HEK293 (cell line): ENCODE data around the gene RYR2.
A peak's percentile ranks its signal among the peaks of the same experiment; 100 is the strongest.

Experiments
- BCL11B ChIP-seq: fragments of 450-650 bp; formaldehyde crosslinking; IDR thresholded peaks from 2 replicates; pipeline ENCODE4 v1.5.1; 2016; ENCODE audit warnings: low read depth, missing biosample characterization, missing genetic modification characterization
- HOXA7 ChIP-seq: sonication (generic); formaldehyde crosslinking; IDR thresholded peaks from 2 replicates; pipeline ENCODE4 v1.8.1; 2022; ENCODE audit warnings: missing genetic modification reagents, borderline replicate concordance
- MZF1 ChIP-seq: fragments of 450-650 bp; formaldehyde crosslinking; IDR thresholded peaks from 2 replicates; pipeline ENCODE4 v1.5.1; 2017; ENCODE audit warnings: missing biosample characterization, missing genetic modification characterization, borderline replicate concordance
- OSR2 ChIP-seq: fragments of 450-650 bp; formaldehyde crosslinking; IDR thresholded peaks from 2 replicates; pipeline ENCODE4 v1.5.1; 2016; ENCODE audit warnings: missing biosample characterization, missing genetic modification characterization
- SP3 ChIP-seq: fragments of 450-650 bp; formaldehyde crosslinking; IDR thresholded peaks from 2 replicates; pipeline ENCODE4 v1.5.1; 2016; ENCODE audit warnings: missing biosample characterization, missing genetic modification characterization
- WT1 ChIP-seq: fragments of 450-650 bp; formaldehyde crosslinking; IDR thresholded peaks from 2 replicates; pipeline ENCODE4 v1.5.1; 2016; ENCODE audit warnings: missing biosample characterization, missing genetic modification characterization
- ZBTB20 ChIP-seq: fragments of 450-650 bp; formaldehyde crosslinking; IDR thresholded peaks from 2 replicates; pipeline ENCODE4 v1.5.1; 2016; ENCODE audit warnings: missing biosample characterization, missing genetic modification characterization
- ZBTB21 ChIP-seq: fragments of 450-650 bp; formaldehyde crosslinking; IDR thresholded peaks from 2 replicates; pipeline ENCODE4 v1.5.1; 2017; ENCODE audit warnings: missing biosample characterization, missing genetic modification characterization
- ZBTB8A ChIP-seq: fragments of 450-650 bp; formaldehyde crosslinking; IDR thresholded peaks from 2 replicates; pipeline ENCODE4 v1.5.1; 2016; ENCODE audit warnings: missing biosample characterization, missing genetic modification characterization
- ZFHX2 ChIP-seq: fragments of 450-650 bp; formaldehyde crosslinking; conservative IDR thresholded peaks from 2 replicates; pipeline ENCODE4 v1.5.1; 2016; ENCODE audit warnings: missing biosample characterization, missing genetic modification characterization
- ZFP3 ChIP-seq: fragments of 450-650 bp; formaldehyde crosslinking; IDR thresholded peaks from 2 replicates; pipeline ENCODE4 v1.5.1; 2016; ENCODE audit warnings: low read depth, missing biosample characterization, missing genetic modification characterization
- ZNF132 ChIP-seq: fragments of 450-650 bp; formaldehyde crosslinking; IDR thresholded peaks from 2 replicates; pipeline ENCODE4 v1.5.1; 2017; ENCODE audit warnings: missing biosample characterization, missing genetic modification characterization, borderline replicate concordance
- ZNF138 ChIP-seq: fragments of 450-650 bp; formaldehyde crosslinking; IDR thresholded peaks from 2 replicates; pipeline ENCODE4 v1.5.1; 2016; ENCODE audit warnings: missing biosample characterization, missing genetic modification characterization, borderline replicate concordance
- ZNF140 ChIP-seq: fragments of 450-650 bp; formaldehyde crosslinking; IDR thresholded peaks from 2 replicates; pipeline ENCODE4 v1.5.1; 2016; ENCODE audit warnings: missing biosample characterization, missing genetic modification characterization
- ZNF184 ChIP-seq: fragments of 450-650 bp; IDR thresholded peaks from 2 replicates; pipeline ENCODE4 v1.5.1; 2018; ENCODE audit warnings: missing biosample characterization, mild to moderate bottlenecking, missing genetic modification characterization
- ZNF19 ChIP-seq: fragments of 450-650 bp; formaldehyde crosslinking; IDR thresholded peaks from 2 replicates; pipeline ENCODE4; 2016; ENCODE audit warnings: missing biosample characterization, missing genetic modification characterization, low read depth
- ZNF214 ChIP-seq: fragments of 450-650 bp; formaldehyde crosslinking; IDR thresholded peaks from 2 replicates; pipeline ENCODE4 v1.5.1; 2017; ENCODE audit warnings: missing biosample characterization, mild to moderate bottlenecking, missing genetic modification characterization, borderline replicate concordance
- ZNF24 ChIP-seq: fragments of 450-650 bp; formaldehyde crosslinking; IDR thresholded peaks from 2 replicates; pipeline ENCODE4 v1.5.1; 2016; ENCODE audit warnings: missing biosample characterization, missing genetic modification characterization
- ZNF266 ChIP-seq: fragments of 450-650 bp; formaldehyde crosslinking; IDR thresholded peaks from 2 replicates; pipeline ENCODE4 v1.5.1; 2016; ENCODE audit warnings: missing biosample characterization, missing genetic modification characterization, low read depth
- ZNF341 ChIP-seq: fragments of 450-650 bp; formaldehyde crosslinking; IDR thresholded peaks from 2 replicates; pipeline ENCODE4; 2016; ENCODE audit warnings: low read depth, missing biosample characterization, missing genetic modification characterization
- ZNF394 ChIP-seq: fragments of 450-650 bp; formaldehyde crosslinking; IDR thresholded peaks from 2 replicates; pipeline ENCODE4 v1.5.1; 2016; ENCODE audit warnings: missing biosample characterization, missing genetic modification characterization, mild to moderate bottlenecking, moderate library complexity, borderline replicate concordance
- ZNF501 ChIP-seq: fragments of 450-650 bp; formaldehyde crosslinking; IDR thresholded peaks from 2 replicates; pipeline ENCODE4 v1.5.1; 2016; ENCODE audit warnings: missing biosample characterization, missing genetic modification characterization
- ZNF571 ChIP-seq: fragments of 450-650 bp; formaldehyde crosslinking; IDR thresholded peaks from 2 replicates; pipeline ENCODE4 v1.5.0; 2017; ENCODE audit warnings: missing biosample characterization, missing genetic modification characterization
- ZNF658 ChIP-seq: fragments of 450-650 bp; formaldehyde crosslinking; IDR thresholded peaks from 2 replicates; pipeline ENCODE4; 2016; ENCODE audit warnings: missing biosample characterization, missing genetic modification characterization
- ZNF701 ChIP-seq: fragments of 450-650 bp; formaldehyde crosslinking; IDR thresholded peaks from 2 replicates; pipeline ENCODE4 v1.5.1; 2016; ENCODE audit warnings: missing biosample characterization, missing genetic modification characterization
- ZSCAN23 ChIP-seq: fragments of 450-650 bp; formaldehyde crosslinking; IDR thresholded peaks from 2 replicates; pipeline ENCODE4 v1.5.1; 2016; ENCODE audit warnings: missing biosample characterization, missing genetic modification characterization
- TF ChIP-seq, protein P1 (sequence below): IDR thresholded peaks from 2 replicates; pipeline ENCODE4 v1.6.1; 2011; ENCODE audit warnings: mild to moderate bottlenecking, low read depth, low read length, borderline replicate concordance
- TF ChIP-seq, protein P2 (sequence below): fragments of 450-650 bp; formaldehyde crosslinking; IDR thresholded peaks from 2 replicates; pipeline ENCODE4 v1.5.1; 2016; ENCODE audit warnings: missing biosample characterization, missing genetic modification characterization
- TF ChIP-seq, protein P3 (sequence below): fragments of 450-650 bp; formaldehyde crosslinking; conservative IDR thresholded peaks from 2 replicates; pipeline ENCODE4 v1.5.1; 2016; ENCODE audit warnings: low read depth, missing biosample characterization, missing genetic modification characterization
- TF ChIP-seq, protein P4 (sequence below): fragments of 450-650 bp; formaldehyde crosslinking; IDR thresholded peaks from 2 replicates; pipeline ENCODE4 v1.5.1; 2016; ENCODE audit warnings: missing biosample characterization, missing genetic modification characterization, low read depth

The RYR2 gene

DNA sequence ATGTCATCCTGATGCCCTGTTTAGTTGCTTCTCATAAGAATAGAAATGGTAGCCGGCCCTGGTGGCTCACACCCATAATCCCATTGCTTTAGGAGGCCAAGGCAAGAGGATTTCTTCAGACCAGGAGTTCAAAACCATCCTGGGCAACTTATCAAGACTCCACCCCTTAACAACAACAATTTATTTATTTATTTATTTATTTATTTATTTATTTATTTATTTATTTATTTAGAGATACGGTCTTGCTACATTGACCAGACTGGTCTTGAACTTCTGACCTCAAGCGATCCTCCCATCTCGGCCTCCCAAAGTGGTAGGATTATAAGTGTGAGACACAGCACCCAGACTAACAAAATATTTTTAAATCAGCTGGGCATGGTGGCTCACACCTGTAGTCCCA lies 41.8 kb upstream of the RYR2 start (continued):
- TF ChIP-seq ZNF138 (tag by site-specific recombination), result peak; percentile 65; the same call in 1 of the 2 replicates
- TF ChIP-seq ZNF214 (tag by site-specific recombination), result peak; percentile 47; the same call in 1 of the 2 replicates
- TF ChIP-seq, protein P1, sequence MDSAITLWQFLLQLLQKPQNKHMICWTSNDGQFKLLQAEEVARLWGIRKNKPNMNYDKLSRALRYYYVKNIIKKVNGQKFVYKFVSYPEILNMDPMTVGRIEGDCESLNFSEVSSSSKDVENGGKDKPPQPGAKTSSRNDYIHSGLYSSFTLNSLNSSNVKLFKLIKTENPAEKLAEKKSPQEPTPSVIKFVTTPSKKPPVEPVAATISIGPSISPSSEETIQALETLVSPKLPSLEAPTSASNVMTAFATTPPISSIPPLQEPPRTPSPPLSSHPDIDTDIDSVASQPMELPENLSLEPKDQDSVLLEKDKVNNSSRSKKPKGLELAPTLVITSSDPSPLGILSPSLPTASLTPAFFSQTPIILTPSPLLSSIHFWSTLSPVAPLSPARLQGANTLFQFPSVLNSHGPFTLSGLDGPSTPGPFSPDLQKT, result no peak
- no peak for TF ChIP-seq ZNF132 (tag by site-specific recombination)
- peak; percentile 97 for TF ChIP-seq ZNF394 (tag by site-specific recombination)
- TF ChIP-seq ZSCAN23, result 0 out of 2 replicates have a peak, but pooled peaks have one; percentile 37
- no peak for TF ChIP-seq ZFHX2 (tag by site-specific recombination)
- TF ChIP-seq ZBTB8A, result peak; percentile 80
- TF ChIP-seq ZNF266, result peak; percentile 94
- no peak for TF ChIP-seq ZNF184
- peak; percentile 56 for TF ChIP-seq ZNF341 (tag by site-specific recombination)
- TF ChIP-seq MZF1 (tag by site-specific recombination), result peak; percentile 26; the same call in 1 of the 2 replicates
- TF ChIP-seq SP3 (tag by site-specific recombination), result 0 out of 2 replicates have a peak, but pooled peaks have one; percentile 31
- TF ChIP-seq ZNF24 (tag by site-specific recombination), result 0 out of 2 replicates have a peak, but pooled peaks have one; percentile 42
- TF ChIP-seq, protein P2, sequence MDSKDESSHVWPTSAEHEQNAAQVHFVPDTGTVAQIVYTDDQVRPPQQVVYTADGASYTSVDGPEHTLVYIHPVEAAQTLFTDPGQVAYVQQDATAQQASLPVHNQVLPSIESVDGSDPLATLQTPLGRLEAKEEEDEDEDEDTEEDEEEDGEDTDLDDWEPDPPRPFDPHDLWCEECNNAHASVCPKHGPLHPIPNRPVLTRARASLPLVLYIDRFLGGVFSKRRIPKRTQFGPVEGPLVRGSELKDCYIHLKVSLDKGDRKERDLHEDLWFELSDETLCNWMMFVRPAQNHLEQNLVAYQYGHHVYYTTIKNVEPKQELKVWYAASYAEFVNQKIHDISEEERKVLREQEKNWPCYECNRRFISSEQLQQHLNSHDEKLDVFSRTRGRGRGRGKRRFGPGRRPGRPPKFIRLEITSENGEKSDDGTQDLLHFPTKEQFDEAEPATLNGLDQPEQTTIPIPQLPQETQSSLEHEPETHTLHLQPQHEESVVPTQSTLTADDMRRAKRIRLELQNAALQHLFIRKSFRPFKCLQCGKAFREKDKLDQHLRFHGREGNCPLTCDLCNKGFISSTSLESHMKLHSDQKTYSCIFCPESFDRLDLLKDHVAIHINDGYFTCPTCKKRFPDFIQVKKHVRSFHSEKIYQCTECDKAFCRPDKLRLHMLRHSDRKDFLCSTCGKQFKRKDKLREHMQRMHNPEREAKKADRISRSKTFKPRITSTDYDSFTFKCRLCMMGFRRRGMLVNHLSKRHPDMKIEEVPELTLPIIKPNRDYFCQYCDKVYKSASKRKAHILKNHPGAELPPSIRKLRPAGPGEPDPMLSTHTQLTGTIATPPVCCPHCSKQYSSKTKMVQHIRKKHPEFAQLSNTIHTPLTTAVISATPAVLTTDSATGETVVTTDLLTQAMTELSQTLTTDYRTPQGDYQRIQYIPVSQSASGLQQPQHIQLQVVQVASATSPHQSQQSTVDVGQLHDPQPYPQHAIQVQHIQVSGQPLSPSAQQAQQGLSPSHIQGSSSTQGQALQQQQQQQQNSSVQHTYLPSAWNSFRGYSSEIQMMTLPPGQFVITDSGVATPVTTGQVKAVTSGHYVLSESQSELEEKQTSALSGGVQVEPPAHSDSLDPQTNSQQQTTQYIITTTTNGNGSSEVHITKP, result no peak
- TF ChIP-seq ZBTB20 (tag by site-specific recombination), result no peak
- TF ChIP-seq OSR2, result no peak
- peak; percentile 53; the same call in 1 of the 2 replicates for TF ChIP-seq ZBTB21 (tag by site-specific recombination)
- TF ChIP-seq, protein P3, sequence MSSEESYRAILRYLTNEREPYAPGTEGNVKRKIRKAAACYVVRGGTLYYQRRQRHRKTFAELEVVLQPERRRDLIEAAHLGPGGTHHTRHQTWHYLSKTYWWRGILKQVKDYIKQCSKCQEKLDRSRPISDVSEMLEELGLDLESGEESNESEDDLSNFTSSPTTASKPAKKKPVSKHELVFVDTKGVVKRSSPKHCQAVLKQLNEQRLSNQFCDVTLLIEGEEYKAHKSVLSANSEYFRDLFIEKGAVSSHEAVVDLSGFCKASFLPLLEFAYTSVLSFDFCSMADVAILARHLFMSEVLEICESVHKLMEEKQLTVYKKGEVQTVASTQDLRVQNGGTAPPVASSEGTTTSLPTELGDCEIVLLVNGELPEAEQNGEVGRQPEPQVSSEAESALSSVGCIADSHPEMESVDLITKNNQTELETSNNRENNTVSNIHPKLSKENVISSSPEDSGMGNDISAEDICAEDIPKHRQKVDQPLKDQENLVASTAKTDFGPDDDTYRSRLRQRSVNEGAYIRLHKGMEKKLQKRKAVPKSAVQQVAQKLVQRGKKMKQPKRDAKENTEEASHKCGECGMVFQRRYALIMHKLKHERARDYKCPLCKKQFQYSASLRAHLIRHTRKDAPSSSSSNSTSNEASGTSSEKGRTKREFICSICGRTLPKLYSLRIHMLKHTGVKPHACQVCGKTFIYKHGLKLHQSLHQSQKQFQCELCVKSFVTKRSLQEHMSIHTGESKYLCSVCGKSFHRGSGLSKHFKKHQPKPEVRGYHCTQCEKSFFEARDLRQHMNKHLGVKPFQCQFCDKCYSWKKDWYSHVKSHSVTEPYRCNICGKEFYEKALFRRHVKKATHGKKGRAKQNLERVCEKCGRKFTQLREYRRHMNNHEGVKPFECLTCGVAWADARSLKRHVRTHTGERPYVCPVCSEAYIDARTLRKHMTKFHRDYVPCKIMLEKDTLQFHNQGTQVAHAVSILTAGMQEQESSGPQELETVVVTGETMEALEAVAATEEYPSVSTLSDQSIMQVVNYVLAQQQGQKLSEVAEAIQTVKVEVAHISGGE (tag by site-specific recombination), result peak; percentile 89
- TF ChIP-seq, protein P4, sequence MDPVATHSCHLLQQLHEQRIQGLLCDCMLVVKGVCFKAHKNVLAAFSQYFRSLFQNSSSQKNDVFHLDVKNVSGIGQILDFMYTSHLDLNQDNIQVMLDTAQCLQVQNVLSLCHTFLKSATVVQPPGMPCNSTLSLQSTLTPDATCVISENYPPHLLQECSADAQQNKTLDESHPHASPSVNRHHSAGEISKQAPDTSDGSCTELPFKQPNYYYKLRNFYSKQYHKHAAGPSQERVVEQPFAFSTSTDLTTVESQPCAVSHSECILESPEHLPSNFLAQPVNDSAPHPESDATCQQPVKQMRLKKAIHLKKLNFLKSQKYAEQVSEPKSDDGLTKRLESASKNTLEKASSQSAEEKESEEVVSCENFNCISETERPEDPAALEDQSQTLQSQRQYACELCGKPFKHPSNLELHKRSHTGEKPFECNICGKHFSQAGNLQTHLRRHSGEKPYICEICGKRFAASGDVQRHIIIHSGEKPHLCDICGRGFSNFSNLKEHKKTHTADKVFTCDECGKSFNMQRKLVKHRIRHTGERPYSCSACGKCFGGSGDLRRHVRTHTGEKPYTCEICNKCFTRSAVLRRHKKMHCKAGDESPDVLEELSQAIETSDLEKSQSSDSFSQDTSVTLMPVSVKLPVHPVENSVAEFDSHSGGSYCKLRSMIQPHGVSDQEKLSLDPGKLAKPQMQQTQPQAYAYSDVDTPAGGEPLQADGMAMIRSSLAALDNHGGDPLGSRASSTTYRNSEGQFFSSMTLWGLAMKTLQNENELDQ (tag by site-specific recombination), result no peak
- TF ChIP-seq ZNF501 (tag by site-specific recombination), result peak; percentile 77; the same call in 1 of the 2 replicates
- TF ChIP-seq ZNF701, result no peak
- TF ChIP-seq HOXA7, result no peak
- TF ChIP-seq BCL11B (tag by site-specific recombination), result peak; percentile 39; the same call in 1 of the 2 replicates
- no peak for TF ChIP-seq ZNF571 (tag by site-specific recombination)
- TF ChIP-seq ZNF658, result no peak
- peak; percentile 96 for TF ChIP-seq ZNF140 (tag by site-specific recombination)
- peak; percentile 58; the same call in 1 of the 2 replicates for TF ChIP-seq ZFP3
- peak; percentile 84 for TF ChIP-seq ZNF19
- peak; percentile 28; the same call in 1 of the 2 replicates for TF ChIP-seq WT1 (tag by site-specific recombination)
